BJ (cell line): ENCODE measurements around the gene CCNT1. TPM values are rescaled to one million over a fixed set of nuclear protein-coding genes. Genes with fewer than 3 reads are reported as not detected.

Experiments used
- CTCF ChIA-PET: fragments of 350-600 bp; formaldehyde crosslinking; extraction: SDS; loops from one replicate; lab custom pipeline; 2021; ENCODE audit warnings: antibody characterized with exemption, inconsistent platforms; lab: Yijun Ruan, JAX
- POLR2A ChIA-PET: fragments of 300-600 bp; sonication (Branson Sonifier 250); formaldehyde crosslinking; extraction: SDS; loops from one replicate; lab custom pipeline; 2021; ENCODE audit warnings: antibody characterized with exemption; lab: Charles Lee
- DNase-seq: peaks from one replicate; pipeline ENCODE4 v3.0.0-alpha.2; 2011; ENCODE audit warnings: low read depth
- H3K27me3 ChIP-seq: 2 replicates; pipeline ENCODE4 v1.6.0; 2011; ENCODE audit warnings: low read length; ENCODE audit not compliant: control insufficient read depth, insufficient read depth
- H3K36me3 ChIP-seq: 2 replicates; pipeline ENCODE4 v1.5.1; 2011; ENCODE audit warnings: low read length; ENCODE audit not compliant: control insufficient read depth, insufficient read depth
- H3K4me3 ChIP-seq: 2 replicates; pipeline ENCODE4 v1.5.1; 2011; ENCODE audit warnings: low read depth, mild to moderate bottlenecking, control low read depth, low read length
- polyA plus RNA-seq: library from polyadenylated mRNA; depleted of rRNA; stranded (reverse); fragments of >200 nt; gene quantifications from 2 replicates; pipeline ENCODE4 v1.2.3, GENCODE V29; 2011
- TF ChIP-seq, protein P1 (sequence below): IDR thresholded peaks from 2 replicates; pipeline ENCODE4 v1.5.1; 2011; ENCODE audit warnings: low read depth, mild to moderate bottlenecking, control low read depth, inconsistent platforms, low read length, moderate library complexity; ENCODE audit not compliant: insufficient read depth

CCNT1 gene
- polyA plus RNA-seq, 1 experiment, result 16.9 TPM

DNA sequence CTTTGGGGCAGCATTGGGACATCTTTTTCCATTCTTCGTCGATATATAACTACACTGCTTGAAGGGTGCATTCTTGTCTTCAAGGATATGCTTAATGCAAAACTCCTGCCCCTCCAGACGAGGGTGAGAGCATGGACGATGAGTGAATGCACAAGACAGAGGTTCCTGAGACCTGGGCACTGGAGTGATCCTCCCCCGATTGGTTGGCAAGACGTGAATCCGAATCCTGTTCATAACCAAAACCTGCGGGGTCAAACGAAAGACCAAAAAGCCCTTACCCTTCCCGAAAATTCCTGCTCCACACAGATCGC is 35.2 kb downstream of the CCNT1 start:
- CTCF ChIA-PET, result interaction anchor here (1.7 kb wide), 1 partner anchor 8 kb away, joined by 3 read pairs; no protein-coding TSS in a partner anchor
- no peak for DNase-seq
- TF ChIP-seq, protein P1, sequence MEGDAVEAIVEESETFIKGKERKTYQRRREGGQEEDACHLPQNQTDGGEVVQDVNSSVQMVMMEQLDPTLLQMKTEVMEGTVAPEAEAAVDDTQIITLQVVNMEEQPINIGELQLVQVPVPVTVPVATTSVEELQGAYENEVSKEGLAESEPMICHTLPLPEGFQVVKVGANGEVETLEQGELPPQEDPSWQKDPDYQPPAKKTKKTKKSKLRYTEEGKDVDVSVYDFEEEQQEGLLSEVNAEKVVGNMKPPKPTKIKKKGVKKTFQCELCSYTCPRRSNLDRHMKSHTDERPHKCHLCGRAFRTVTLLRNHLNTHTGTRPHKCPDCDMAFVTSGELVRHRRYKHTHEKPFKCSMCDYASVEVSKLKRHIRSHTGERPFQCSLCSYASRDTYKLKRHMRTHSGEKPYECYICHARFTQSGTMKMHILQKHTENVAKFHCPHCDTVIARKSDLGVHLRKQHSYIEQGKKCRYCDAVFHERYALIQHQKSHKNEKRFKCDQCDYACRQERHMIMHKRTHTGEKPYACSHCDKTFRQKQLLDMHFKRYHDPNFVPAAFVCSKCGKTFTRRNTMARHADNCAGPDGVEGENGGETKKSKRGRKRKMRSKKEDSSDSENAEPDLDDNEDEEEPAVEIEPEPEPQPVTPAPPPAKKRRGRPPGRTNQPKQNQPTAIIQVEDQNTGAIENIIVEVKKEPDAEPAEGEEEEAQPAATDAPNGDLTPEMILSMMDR, result no peak
- Histone ChIP-seq H3K4me3 (peak overlapping the region; percentile 93), H3K27me3 (no peaks in the 10 kb centered on the region), H3K36me3 (peaks cover 3% of the 10 kb centered on the region)
- POLR2A ChIA-PET, result no interaction called here

DNA sequence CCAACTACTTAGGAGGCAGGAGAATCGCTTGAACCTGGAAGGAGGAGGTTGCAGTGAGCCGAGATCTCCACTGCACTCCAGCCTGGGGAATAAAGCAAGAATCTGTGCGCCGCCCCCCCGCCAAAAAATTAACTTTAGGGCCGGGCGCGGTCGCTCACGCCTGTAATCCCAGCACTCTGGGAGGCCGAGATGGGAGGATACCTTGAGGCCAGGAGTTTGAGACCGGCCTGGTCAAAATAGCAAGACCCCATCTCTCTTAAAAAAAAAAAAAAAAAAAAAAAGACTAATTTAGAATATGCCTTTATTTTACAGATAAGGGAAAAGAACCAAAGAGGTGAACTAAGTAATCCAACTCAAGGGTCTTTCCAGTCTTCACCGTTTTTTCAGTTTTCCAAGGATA is 35.6 kb downstream of the CCNT1 start:
- peak overlapping the region; percentile 93 for H3K4me3 ChIP-seq
- CTCF ChIA-PET, result interaction anchor here (1.7 kb wide), 1 partner anchor 8 kb away, joined by 3 read pairs; no protein-coding TSS in a partner anchor
- TF ChIP-seq, protein P1, result no peak
- POLR2A ChIA-PET, result no interaction called here
- no peak for DNase-seq
- H3K36me3 ChIP-seq, result peaks cover 6% of the 10 kb centered on the region
- no peaks in the 10 kb centered on the region for H3K27me3 ChIP-seq

GRCh38 chr12:48678551-48679185 is 37.8 kb downstream of the CCNT1 start:
- CTCF ChIA-PET, result no interaction called here
- POLR2A ChIA-PET, result no interaction called here
- TF ChIP-seq, protein P1, result no peak
- no peaks in the 10 kb centered on the region for H3K27me3 ChIP-seq
- H3K4me3 ChIP-seq, result no peak overlapping the region
- DNase-seq, result no peak
- peaks cover 6% of the 10 kb centered on the region for H3K36me3 ChIP-seq

DNA sequence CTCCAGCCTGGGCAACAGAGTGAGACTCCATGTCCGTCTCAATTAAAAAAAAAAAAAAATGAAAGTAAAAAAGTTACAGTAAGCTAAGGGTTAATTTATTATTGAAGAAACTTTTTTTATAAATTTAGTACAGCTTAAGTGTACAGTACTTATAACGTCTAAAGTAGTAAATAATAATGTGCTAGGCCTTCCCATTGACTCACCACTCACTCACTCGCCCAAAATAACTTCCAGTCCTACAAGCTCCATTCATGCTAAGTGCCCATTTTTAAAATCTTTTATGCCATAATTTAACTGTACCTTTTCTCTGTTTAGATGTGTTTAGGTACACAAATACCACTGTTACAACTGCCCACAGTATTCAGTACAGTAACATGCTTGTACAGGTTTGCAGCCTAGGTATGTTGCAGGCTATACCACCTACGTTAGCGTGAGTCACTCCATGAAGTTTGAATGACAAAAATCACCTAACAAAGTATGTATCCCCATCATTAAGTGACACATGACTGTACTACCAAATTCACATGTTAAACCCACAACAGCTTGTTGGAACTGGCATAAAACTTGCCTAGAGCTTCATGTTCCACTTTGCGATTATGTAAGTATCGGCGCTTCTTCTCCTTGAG is 45.2 kb downstream of the CCNT1 start:
- TF ChIP-seq, protein P1, result no peak
- H3K36me3 ChIP-seq, result peaks cover 32% of the 10 kb centered on the region
- POLR2A ChIA-PET, result no interaction called here
- CTCF ChIA-PET, result interaction anchor here (0.9 to 1.2 kb wide), 4 partner anchors 10 to 505 kb away, joined by 3 to 4 read pairs (median 3); no protein-coding TSS in a partner anchor
- no peak for DNase-seq
- no peaks in the 10 kb centered on the region for H3K27me3 ChIP-seq
- no peak overlapping the region for H3K4me3 ChIP-seq

GRCh38 chr12:48668996-48669395 is 47.5 kb downstream of the CCNT1 start:
- ChIA-PET POLR2A (no interaction called here), CTCF (interaction anchor here (0.6 kb wide), 1 partner anchor 8 kb away, joined by 3 read pairs; no protein-coding TSS in a partner anchor)
- no peak for DNase-seq
- Histone ChIP-seq H3K27me3 (no peaks in the 10 kb centered on the region), H3K4me3 (no peak overlapping the region), H3K36me3 (peaks cover 34% of the 10 kb centered on the region)
- TF ChIP-seq, protein P1, result no peak
